Ramos (cell line): Measurements from ENCODE around the gene GLOD4.
"Not testable (repeated sequence)": the region's sequence is repeated elsewhere in the genome, so short reads cannot be mapped to it uniquely, and the experiment has no call there.

ENCODE experiments used
- in situ Hi-C: fragments of 300-500 bp; cut with MboI; formaldehyde crosslinking; loops from one replicate; pipeline ENCODE4 v1.14.3; 2022; ENCODE audit warnings: low sequenced_read_pairs; ENCODE audit not compliant: unreplicated experiment

GLOD4 gene, protein sequence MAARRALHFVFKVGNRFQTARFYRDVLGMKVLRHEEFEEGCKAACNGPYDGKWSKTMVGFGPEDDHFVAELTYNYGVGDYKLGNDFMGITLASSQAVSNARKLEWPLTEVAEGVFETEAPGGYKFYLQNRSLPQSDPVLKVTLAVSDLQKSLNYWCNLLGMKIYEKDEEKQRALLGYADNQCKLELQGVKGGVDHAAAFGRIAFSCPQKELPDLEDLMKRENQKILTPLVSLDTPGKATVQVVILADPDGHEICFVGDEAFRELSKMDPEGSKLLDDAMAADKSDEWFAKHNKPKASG

GRCh38 chr17:781805-782731 is at the start of gene GLOD4, which contains the start of gene MRM3:
TSS of gene GLOD4 (minus strand) at chr17:782280. CDS start at chr17:782255, 25 bp downstream.
TSS of gene MRM3 (plus strand) at chr17:782353. CDS start at chr17:782379, 26 bp downstream.
- in situ Hi-C loops, result no loop called here

DNA sequence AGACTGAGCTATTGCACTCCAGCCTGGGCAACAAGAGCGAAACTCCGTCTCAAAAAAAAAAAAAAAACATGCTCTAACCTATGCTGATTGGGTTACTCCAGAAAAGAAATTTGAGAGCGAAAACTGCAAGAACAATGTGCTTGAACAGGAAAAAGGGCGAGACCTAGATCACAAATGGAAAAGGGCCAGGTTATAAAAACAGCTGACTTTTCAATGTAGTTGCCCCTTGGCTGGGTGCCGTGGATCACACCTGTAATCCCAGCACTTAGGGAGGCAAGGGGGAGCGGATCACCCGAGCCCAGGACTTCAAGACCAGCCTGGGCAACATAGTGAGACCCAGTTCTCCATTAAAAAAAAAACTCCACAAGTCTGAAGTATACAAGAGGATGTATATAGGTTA is 48.9 kb upstream of the GLOD4 start:
- in situ Hi-C loops, result no loop called here

DNA sequence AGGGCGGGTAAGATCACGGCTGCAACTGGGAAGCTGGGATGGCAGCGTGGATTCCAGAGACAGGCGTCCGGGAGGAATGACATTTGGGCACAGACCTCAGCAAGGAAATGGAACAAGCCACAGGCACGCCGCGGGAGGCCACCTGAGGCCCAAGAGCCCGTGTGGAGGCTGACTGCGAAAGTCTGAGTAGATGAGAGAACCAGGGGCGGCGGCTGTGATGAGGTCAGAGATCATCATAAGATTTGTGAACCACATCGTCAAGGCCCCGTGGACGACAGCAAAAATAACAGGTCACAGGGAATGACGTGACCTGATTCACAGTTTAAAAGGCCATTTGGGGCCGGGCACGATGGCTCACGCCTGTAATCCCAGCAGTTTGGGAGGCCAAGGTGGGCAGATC is 48.3 kb upstream of the GLOD4 start:
- in situ Hi-C loops, result no loop called here

DNA sequence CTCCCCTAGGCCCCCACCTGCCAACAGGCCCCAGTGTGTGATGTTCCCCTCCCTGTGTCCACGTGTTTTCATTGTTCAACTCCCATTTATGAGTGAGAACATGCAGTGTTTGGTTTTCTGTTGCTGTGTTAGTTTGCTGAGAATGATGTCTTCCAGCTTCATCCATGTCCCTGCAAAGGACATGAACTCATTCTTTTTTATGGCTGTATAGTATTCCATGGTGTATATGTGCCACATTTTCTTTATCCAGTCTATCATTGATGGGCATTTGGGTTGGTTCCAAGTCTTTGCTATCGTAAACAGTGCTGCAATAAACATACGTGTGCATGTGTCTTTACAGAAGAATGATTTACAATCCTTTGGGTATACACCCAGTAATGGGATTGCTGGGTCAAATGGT is 47.5 kb upstream of the GLOD4 start:
- in situ Hi-C loops, result not testable (repeated sequence)

GRCh38 chr17:828761-829160 is 46.7 kb upstream of the GLOD4 start:
- in situ Hi-C loops, result no loop called here

DNA sequence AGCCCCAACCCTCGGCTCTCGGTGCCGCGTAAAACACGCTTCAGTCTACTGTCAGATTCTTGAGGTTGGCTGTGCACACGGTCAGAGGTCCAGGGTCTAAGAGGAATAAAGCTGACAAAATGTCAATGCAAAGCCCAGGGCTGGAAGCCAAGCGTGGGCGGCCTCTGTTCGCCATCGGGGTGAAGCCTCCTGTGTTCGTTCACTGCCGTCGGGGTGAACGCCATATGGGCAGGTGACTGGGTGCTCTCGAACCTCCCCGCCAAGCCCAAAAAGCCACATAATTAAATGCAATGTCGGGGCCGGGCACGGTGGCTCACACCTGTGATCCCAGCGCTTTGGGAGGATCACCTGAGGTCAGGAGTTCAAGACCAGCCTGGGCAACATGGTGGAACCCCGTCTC is 44.7 kb upstream of the GLOD4 start:
- in situ Hi-C loops, result no loop called here

DNA sequence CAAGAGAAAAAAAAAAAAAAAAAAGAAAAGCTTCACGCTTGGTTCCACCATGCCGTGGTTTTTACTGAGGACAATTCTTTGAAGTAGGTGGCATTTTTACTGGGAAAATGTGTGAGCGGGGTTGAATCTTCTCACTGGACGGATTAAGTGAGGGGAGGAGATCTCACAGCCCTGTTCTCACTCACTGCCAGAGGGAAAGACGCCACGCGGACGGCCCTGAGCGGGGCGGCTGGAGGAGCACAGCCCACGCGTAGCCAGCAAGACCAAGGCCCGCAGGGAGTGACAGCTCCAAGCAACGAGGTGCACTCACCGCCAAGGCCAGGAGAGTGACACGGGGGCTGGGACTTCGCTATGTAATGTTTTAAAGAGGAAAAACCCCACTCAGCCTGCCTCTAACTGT is 43.1 kb upstream of the GLOD4 start:
- in situ Hi-C loops, result no loop called here

- in situ Hi-C loops, result no loop called here
Measured at GRCh38 chr17:824378-824777, 42.3 kb upstream of the GLOD4 start.

DNA sequence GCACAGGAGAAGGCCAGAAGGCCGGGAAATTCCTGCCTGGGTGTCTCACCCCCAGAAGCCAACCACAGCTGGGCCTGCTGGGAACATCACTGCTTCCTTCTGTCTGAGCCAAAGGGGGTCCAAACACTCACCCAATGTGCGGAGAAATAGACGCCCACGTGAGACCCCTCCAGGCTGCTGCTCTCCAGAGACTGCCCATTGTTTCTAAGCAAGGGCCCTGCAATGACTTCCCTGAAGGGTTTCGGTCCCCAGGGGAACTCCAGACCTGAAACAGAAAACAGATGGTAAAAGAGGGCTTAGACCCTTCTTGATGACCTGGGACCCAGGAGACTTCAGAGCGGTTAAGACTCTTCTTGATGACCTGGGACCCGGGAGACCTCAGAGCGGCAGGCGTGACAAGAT is 41.4 kb upstream of the GLOD4 start:
- in situ Hi-C loops, result no loop called here

DNA sequence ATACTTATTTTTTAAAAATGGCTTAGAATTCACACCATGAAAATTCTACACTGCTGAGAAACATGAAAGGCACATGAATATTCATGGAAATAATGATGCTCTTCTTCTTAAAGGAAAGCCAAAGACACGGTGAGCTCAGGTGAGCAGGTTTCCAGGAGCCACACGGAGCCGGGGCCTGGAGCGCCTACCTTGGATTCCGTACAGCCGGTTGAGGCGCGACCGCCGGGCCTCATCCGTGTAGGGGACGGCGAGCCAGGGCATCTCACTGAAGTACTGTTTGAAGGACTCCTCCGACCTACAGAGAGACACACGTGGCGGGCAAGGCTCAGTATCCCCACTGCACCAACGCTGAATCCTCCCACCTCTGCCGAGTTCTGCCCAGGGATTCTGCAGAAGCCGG is 37.2 kb upstream of the GLOD4 start:
- in situ Hi-C loops, result no loop called here

DNA sequence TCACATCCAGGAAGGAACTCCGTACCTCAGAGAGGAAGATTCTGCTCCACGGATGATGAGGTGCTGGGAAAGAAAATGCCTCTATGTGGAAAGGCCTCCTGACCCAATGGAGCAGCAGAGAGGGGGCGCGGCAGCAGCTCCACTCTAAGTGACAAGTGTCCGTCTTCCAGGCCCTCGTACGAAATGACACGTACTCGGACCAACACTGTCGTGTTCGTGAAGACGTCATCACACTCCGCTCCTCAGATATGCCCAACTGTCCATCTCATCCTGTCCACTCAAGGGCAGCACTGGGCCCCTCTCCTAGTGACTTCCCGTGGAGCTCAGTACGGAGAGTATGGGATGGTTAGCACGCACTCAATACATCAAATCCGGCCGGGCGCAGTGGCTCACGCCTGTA is 32.3 kb upstream of the GLOD4 start:
- in situ Hi-C loops, result no loop called here

DNA sequence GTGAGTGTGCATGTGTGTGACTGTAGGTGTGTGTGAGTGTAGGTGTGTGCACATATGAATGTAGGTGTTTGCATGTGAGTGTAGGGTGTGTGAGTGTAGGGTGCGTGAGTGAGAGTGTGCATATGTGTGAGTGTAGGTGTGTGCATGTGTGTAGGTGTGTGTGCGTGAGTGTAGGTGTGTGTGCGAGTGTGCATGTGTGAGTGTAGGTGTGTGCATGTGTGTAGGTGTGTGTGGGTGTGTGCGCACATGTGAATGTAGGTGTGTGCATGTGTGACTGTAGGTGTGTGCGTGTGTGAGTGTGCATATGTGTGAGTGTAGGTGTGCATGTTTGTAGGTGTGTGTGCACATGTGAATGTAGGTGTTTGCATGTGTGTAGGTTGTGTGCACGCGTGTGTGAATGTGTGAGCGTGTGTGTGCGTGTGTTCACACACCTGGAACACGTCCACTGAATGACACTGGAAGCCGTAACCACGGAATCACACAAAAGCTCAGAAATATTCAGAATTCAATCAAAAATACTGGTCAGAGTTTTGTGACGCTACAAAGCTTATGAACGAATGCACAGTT is 30.6 kb upstream of the GLOD4 start:
- in situ Hi-C loops, result no loop called here

- in situ Hi-C loops, result no loop called here
Measured at GRCh38 chr17:811051-811784, 29.1 kb upstream of the GLOD4 start.

GRCh38 chr17:807523-808294 is 25.6 kb upstream of the GLOD4 start:
- in situ Hi-C loops, result no loop called here

DNA sequence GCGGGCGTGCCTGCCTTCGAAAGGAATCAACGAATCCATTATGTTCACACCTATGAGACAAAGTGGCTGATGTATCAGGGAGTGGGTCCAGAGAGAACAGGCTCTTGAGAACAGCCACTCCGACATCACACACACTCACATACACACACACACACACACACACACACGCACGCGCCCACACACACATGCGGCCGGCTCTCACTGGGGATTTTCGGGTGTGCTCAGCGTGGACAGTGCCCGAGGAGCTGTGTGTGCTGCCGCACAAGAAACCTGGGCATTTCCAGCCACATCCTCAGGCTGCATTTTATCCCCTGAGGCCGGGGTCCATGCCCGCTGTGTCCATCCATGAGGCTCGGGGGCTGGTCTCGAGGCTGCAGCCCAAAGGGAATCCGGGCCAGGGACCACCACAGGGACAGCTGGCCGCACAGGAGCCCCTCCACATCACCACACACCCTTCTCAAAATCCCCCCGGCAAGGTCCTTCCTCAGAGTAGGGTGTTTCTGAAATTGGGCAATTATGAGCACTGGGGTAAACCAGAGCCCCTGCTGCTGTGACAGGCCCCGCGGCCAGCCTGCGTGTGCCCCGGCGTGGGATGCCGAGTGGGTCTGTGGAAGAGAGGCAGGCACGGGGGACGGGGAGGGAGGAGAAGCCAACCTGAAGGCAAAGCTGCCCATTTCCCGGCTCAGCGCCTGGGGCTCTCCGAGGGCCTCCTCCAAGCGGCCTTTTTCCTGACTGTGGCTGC is 24.9 kb upstream of the GLOD4 start:
- in situ Hi-C loops, result no loop called here

- in situ Hi-C loops, result no loop called here
Measured at GRCh38 chr17:806346-806745, 24.3 kb upstream of the GLOD4 start.

- in situ Hi-C loops, result not testable (repeated sequence)
Measured at GRCh38 chr17:805886-806285, 23.8 kb upstream of the GLOD4 start.

- in situ Hi-C loops, result no loop called here
Measured at GRCh38 chr17:804541-805435, 22.7 kb upstream of the GLOD4 start.
